Panc1 (cell line): Measurements from ENCODE around the gene ABHD11. TPM values are rescaled to one million over a fixed set of nuclear protein-coding genes. Genes with fewer than 3 reads are reported as not detected.

ENCODE experiments used
- ATAC-seq: fragments of 200-7000 bp; cut with Tn5 transposase; 2 replicates; pipeline ENCODE4 v1.9.1; 2020; ENCODE audit warnings: mild to moderate bottlenecking, moderate library complexity
- BruUV-seq: library from RNA; stranded (reverse); fragments of 400-500 nt; replicated peaks from 2 replicates; lab custom pipeline; 2021; lab: Mats Ljungman, UMichigan
- CTCF ChIA-PET: fragments of 300-600 bp; sonication (Branson Sonifier 250); formaldehyde crosslinking; loops from one replicate; lab custom pipeline; 2022; ENCODE audit warnings: antibody characterized with exemption; lab: Charles Lee
- POLR2A ChIA-PET: fragments of 300-600 bp; sonication (Branson Sonifier 250); formaldehyde crosslinking; loops from one replicate; lab custom pipeline; 2022; ENCODE audit warnings: antibody characterized with exemption; lab: Charles Lee
- DNase-seq: peaks from one replicate; pipeline ENCODE4 v3.0.0-alpha.2; 2010; ENCODE audit warnings: low read depth, low spot score
- H3K27ac ChIP-seq: 2 replicates; pipeline ENCODE4 v1.5.1; 2011; ENCODE audit warnings: mild to moderate bottlenecking, low read length, inconsistent platforms
- H3K27me3 ChIP-seq: fragments of 200-500 bp; sonication (Bioruptor generic); 2 replicates; pipeline ENCODE4 v1.6.0; 2014; ENCODE audit warnings: low read length, inconsistent platforms; ENCODE audit not compliant: control insufficient read depth, insufficient read depth
- H3K36me3 ChIP-seq: fragments of 200-500 bp; sonication (Bioruptor generic); 2 replicates; pipeline ENCODE4 v1.5.1; 2014; ENCODE audit warnings: inconsistent platforms, mild to moderate bottlenecking, low read length, moderate library complexity; ENCODE audit not compliant: control insufficient read depth, insufficient read depth
- H3K4me1 ChIP-seq: 2 replicates; pipeline ENCODE4 v1.5.1; 2011; ENCODE audit warnings: inconsistent platforms, mild to moderate bottlenecking, low read length, moderate library complexity; ENCODE audit not compliant: control insufficient read depth, insufficient read depth
- H3K4me3 ChIP-seq, 2 experiments: 2 replicates each; pipeline ENCODE4 v1.5.1; 2011 to 2012; ENCODE audit warnings: low read depth in 2 of 2, low read length in 2 of 2, mild to moderate bottlenecking in 2 of 2, inconsistent platforms in 1 of 2, moderate library complexity in 1 of 2
- H3K9me3 ChIP-seq: fragments of 200-500 bp; sonication (Bioruptor generic); 2 replicates; pipeline ENCODE4 v1.5.1; 2014; ENCODE audit warnings: low read depth, mild to moderate bottlenecking, inconsistent platforms, low read length, moderate library complexity; ENCODE audit not compliant: control insufficient read depth, insufficient read depth
- POLR2AphosphoS5 ChIP-seq: IDR thresholded peaks from 2 replicates; pipeline ENCODE4 v1.6.1; 2012; ENCODE audit warnings: mild to moderate bottlenecking, low read depth, low read length, moderate library complexity
- SIN3A ChIP-seq: IDR thresholded peaks from 2 replicates; pipeline ENCODE4 v1.6.1; 2012; ENCODE audit warnings: low read depth, mild to moderate bottlenecking, low read length, moderate library complexity, borderline replicate concordance; ENCODE audit not compliant: insufficient read depth
- TCF7L2 ChIP-seq: IDR thresholded peaks from 2 replicates; pipeline ENCODE4 v1.6.1; 2011; ENCODE audit warnings: mild to moderate bottlenecking, low read depth, low read length, inconsistent platforms
- in situ Hi-C: cut with HindIII; loops from 2 replicates; pipeline ENCODE4 v1.10.0; 2016; ENCODE audit warnings: low sequenced_read_pairs, low pct_unique_long_range_greater_than_20kb
- intact Hi-C: fragments of 100-400 bp; cut with micrococcal nuclease; formaldehyde crosslinking; loops from one replicate; pipeline ENCODE4 v1.10.0; 2022; ENCODE audit not compliant: unreplicated experiment
- total RNA-seq: library from RNA; stranded (reverse); gene quantifications from one replicate; pipeline ENCODE4 v1.2.1, GENCODE V29; 2021; ENCODE audit not compliant: unreplicated experiment
- TF ChIP-seq, protein P1 (sequence below), 2 experiments: IDR thresholded peaks; 2 replicates each; pipeline ENCODE4 v1.6.1; 2011 to 2012; ENCODE audit warnings: low read depth in 2 of 2, control low read depth in 1 of 2, low read length in 1 of 2, mild to moderate bottlenecking in 1 of 2, moderate library complexity in 1 of 2; ENCODE audit not compliant: insufficient read depth in 1 of 2
- TF ChIP-seq, protein P2 (sequence below): fragments of 450-650 bp; IDR thresholded peaks from 2 replicates; pipeline ENCODE4 v1.5.1; 2017; ENCODE audit warnings: mild to moderate bottlenecking

Gene ABHD11
- total RNA-seq, 1 experiment from 2014 or later: 54.2 TPM

DNA sequence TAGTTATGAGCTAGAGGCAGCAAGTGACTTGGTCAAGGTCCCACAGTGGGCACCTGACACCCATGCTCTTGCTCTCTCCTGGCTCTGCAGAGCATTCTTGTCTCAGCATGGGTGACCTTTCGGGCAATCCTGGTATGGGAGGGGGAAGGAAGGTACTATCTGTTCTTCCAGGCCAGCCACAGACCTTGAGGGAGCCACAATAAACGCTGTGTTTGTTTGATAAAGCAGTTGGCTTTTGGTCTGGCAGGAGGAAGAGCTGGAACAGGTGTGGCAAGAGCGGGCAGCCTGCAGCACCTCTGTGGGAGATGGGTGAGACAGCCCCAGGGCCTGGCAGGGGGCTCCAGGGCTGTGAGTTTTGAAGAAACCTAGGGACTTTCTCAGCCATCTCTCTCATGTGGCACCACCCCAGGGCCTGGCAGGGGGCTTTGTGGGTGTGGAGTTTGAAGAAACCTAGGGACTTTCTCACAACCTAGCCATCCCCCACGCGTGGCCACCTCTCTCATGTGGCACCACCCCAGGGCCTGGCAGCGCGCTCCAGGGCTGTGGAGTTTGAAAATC lies 20.1 kb upstream of the ABHD11 start:
- BruUV-seq: no TSS peak
- DNase-seq (no peak), ATAC-seq (peak; percentile 42; the same call in 1 of the 2 replicates)
- ChIA-PET POLR2A (no interaction called here), CTCF (no interaction called here)
- in situ Hi-C loops (no loop called here), intact Hi-C loops (no loop called here)
- Histone ChIP-seq H3K4me3 (no peak overlapping the region), H3K36me3 (no peaks in the 10 kb centered on the region), H3K4me1 (0 out of 2 replicates have a peak, but pooled peaks cover 4% of the 10 kb centered on the region), H3K27ac (no peak overlapping the region), H3K27me3 (no peaks in the 10 kb centered on the region), H3K9me3 (no peaks in the 10 kb centered on the region)
- TF ChIP-seq TCF7L2 (no peak), SIN3A (no peak), POLR2AphosphoS5 (no peak)
- TF ChIP-seq, protein P1, sequence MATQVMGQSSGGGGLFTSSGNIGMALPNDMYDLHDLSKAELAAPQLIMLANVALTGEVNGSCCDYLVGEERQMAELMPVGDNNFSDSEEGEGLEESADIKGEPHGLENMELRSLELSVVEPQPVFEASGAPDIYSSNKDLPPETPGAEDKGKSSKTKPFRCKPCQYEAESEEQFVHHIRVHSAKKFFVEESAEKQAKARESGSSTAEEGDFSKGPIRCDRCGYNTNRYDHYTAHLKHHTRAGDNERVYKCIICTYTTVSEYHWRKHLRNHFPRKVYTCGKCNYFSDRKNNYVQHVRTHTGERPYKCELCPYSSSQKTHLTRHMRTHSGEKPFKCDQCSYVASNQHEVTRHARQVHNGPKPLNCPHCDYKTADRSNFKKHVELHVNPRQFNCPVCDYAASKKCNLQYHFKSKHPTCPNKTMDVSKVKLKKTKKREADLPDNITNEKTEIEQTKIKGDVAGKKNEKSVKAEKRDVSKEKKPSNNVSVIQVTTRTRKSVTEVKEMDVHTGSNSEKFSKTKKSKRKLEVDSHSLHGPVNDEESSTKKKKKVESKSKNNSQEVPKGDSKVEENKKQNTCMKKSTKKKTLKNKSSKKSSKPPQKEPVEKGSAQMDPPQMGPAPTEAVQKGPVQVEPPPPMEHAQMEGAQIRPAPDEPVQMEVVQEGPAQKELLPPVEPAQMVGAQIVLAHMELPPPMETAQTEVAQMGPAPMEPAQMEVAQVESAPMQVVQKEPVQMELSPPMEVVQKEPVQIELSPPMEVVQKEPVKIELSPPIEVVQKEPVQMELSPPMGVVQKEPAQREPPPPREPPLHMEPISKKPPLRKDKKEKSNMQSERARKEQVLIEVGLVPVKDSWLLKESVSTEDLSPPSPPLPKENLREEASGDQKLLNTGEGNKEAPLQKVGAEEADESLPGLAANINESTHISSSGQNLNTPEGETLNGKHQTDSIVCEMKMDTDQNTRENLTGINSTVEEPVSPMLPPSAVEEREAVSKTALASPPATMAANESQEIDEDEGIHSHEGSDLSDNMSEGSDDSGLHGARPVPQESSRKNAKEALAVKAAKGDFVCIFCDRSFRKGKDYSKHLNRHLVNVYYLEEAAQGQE (IDR thresholded peaks at IDR 0.05; ENCODE audit: insufficient read depth in 1 of 2, low read depth in 2 of 2, low read length in 1 of 2): no peak
- TF ChIP-seq, protein P2, sequence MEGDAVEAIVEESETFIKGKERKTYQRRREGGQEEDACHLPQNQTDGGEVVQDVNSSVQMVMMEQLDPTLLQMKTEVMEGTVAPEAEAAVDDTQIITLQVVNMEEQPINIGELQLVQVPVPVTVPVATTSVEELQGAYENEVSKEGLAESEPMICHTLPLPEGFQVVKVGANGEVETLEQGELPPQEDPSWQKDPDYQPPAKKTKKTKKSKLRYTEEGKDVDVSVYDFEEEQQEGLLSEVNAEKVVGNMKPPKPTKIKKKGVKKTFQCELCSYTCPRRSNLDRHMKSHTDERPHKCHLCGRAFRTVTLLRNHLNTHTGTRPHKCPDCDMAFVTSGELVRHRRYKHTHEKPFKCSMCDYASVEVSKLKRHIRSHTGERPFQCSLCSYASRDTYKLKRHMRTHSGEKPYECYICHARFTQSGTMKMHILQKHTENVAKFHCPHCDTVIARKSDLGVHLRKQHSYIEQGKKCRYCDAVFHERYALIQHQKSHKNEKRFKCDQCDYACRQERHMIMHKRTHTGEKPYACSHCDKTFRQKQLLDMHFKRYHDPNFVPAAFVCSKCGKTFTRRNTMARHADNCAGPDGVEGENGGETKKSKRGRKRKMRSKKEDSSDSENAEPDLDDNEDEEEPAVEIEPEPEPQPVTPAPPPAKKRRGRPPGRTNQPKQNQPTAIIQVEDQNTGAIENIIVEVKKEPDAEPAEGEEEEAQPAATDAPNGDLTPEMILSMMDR: no peak

DNA sequence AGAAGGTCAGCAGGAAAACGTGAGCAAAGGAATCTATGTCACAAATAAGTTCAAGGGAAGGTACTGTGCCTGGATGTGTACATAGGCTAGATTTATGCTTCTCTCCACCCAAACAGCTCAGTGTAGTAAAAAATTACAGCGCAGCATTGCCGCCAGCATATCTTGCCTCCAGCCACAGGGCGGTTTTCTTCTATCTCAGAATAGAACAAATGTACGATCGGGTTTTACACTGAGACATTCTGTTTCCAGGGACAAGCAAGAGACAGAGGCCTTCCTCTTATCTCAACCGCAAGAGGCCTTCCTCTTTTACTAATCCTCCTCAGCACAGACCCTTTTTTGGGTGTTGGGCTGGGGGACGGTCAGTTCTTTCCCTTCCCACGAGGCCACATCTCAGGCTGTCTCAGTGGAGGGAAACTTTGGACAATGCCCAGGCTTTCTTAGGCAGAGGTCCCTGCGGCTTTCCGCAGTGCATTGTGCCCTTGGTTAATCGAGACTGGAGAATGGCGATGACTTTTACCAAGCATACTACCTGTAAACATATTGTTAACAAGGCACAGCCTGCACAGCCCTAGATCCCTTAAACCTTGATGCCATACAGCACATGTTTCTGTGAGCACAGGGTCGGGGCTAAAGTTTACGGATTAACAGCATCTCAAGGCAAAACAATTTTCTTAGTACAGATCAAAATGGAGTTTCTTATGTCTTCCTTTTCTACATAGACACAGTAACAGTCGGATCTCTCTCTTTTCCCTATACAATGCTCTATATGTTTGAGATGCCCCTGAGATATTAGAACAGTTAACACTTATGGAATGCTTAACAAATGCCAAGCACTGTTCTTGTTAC lies 11.6 kb upstream of the ABHD11 start:
- TF ChIP-seq SIN3A: no peak
- TF ChIP-seq, protein P2: no peak
- no peak for TF ChIP-seq POLR2AphosphoS5
- TF ChIP-seq TCF7L2: no peak
- TF ChIP-seq, protein P1 (IDR thresholded peaks at IDR 0.05; ENCODE audit: insufficient read depth in 1 of 2, low read depth in 2 of 2, low read length in 1 of 2): no peak
- Histone ChIP-seq H3K27me3 (no peaks in the 10 kb centered on the region), H3K9me3 (no peaks in the 10 kb centered on the region), H3K4me3 (no peak overlapping the region), H3K27ac (no peak overlapping the region), H3K4me1 (no peaks in the 10 kb centered on the region), H3K36me3 (no peaks in the 10 kb centered on the region)
- intact Hi-C loops: no loop called here
- CTCF ChIA-PET: no interaction called here
- BruUV-seq: no TSS peak
- in situ Hi-C loops: no loop called here
- ATAC-seq: no peak
- POLR2A ChIA-PET: no interaction called here
- DNase-seq: no peak
